Activated T-cell treated with anti-CD3 and anti-CD28 coated beads for 1 hour (primary cell): ENCODE data around the gene CER1.

ENCODE experiments used
- DNase-seq: peaks from one replicate; pipeline ENCODE4 v3.0.0-alpha.2; 2020; ENCODE audit warnings: low read depth

The CER1 gene

GRCh38 chr9:14722391-14723035, at the start of gene CER1:
Gene CER1, minus strand, starts transcription at chr9:14722733. Its CDS starts 61 bp downstream, at chr9:14722672.
- DNase-seq, result no peak

GRCh38 chr9:14770592-14770991, 48.1 kb upstream of the CER1 start:
- DNase-seq, result no peak

DNA sequence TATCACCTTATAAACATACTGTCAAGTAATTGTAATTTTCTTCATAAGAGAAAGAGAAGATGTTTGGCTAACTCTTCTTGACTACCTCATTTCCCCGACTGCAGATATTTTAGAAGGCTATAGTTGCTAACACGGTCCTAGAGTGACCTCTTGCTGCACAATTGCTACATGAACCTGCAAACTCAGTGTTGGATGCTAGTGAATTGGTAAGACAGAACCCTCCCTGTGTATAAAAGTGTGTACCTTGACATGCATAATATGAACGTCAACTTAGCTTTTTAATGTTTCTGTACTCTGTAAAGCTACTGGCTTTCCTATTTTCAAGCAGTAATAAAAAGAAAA, 46.7 kb upstream of the CER1 start:
- no peak for DNase-seq

- no peak for DNase-seq
These were observed 46.1 kb upstream of the CER1 start for GRCh38 chr9:14768405-14769229.

DNA sequence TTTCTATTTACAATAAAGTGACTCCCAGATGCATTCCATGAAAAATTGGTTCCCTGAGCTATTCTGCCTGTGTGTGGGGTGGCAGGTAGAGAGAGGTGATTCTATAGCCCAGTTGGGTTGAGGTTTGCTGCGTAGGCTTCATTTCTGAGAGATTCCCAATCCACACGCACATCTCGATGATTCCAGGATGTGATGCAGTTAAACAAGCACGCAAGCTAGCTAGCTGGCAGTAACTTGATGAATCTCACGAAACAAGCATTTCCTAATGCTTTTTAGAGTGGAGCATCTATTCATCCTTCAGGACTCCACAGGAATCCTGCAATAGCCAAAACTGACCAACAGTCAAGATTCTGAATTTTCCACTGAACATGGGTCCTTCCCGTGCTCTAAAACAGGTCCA, 43.8 kb upstream of the CER1 start:
- DNase-seq, result no peak

GRCh38 chr9:14761584-14761983, 39.1 kb upstream of the CER1 start:
- no peak for DNase-seq

DNA sequence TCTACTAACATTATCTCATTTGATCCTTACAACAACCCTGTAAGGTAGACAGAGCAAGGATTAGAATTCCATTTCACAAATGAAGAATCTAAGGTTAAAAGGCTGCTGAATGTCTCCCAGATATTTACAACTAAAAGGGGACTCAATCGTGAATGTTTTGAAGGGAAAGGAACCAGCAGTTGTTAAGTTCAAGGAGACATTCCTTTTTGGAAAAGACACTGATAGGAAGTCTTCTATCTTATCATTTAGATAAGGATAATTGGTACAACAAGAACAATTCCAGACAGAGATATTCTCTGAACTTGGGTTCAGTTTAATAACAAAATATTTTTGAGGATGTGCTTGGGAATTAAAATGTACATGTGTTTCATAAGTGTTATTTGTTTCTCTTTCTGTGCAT, 37.5 kb upstream of the CER1 start:
- no peak for DNase-seq

DNA sequence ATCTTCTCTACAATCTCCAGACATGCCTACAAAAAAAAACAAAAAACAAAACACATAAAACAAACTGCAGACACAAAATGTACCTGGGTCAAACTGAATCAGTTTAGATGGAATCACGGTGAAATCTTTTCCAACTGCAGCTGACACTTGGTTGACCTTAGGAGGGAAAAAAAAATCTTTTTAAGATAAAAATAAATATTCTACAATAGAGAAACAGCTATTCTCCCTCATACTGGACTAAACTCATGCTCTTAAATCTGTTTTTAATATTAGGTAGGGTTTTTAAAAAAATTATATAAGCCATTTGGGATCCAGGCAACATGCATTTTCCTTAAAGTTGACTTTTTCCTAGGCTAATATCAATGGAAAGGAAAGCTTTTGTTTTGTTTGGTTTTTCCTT, 33.8 kb upstream of the CER1 start:
- no peak for DNase-seq

GRCh38 chr9:14752871-14753270, 30.3 kb upstream of the CER1 start:
- DNase-seq, result no peak

DNA sequence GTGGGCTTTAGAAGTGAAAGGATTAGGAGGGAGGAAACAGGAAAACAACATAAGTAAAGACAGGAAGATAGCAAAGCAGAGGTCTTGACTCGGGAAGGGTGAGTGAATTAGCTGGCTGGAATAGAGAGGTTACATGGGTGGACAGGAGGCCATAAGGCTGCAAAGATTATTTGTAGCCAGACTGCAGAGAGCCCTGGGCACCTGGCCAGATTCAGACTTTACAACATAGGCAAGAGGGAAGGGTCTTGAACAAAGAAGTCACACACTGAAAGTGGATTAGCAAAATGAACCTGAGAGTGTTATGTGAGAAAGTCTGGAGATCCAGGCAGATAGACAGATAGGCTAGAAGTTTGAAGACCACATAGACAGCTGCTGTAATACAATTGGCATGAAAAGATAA, 29.7 kb upstream of the CER1 start:
- DNase-seq, result no peak

DNA sequence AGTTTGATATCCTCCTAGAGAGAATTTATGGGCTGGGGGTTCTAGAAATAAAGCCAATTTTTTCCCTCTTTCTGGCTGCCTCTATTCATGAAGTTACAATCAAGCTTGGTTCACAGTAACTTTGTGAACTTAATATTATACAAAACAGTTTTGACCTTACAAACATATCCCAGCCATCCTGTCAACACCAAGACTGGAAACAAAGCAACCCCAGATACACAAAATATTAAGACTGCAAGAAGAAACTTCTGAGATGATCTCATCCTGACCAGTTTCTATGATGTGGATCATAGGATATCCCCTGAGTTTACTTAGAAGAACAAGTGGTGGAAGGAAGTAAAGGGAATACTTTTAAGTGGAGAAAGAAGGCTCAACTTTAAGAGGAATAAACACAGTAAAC, 28.3 kb upstream of the CER1 start:
- DNase-seq, result no peak

DNA sequence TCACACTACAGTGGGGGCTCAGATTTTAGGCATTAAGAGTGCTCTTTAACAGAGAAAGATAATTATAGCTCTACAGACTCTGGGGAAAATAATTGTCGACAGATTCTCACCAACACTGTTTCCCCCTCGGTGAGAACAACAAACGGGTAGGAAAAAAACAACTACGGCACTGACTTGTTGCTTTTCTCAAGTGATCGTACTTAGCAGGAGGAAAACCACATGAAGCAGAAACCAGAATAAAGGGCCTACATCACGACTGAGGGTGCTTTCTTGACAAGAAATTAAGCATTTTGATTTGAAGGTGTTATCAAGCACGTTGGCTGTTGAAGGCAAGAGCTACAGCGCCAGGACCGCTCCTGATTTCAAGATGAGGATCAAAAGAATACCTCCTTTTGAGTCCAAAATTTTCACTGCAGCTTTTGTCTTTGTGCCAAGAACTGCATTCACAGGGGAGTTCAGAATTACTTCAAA, 27.2 kb upstream of the CER1 start:
- DNase-seq, result no peak

GRCh38 chr9:14748373-14748772, 25.8 kb upstream of the CER1 start:
- no peak for DNase-seq

DNA sequence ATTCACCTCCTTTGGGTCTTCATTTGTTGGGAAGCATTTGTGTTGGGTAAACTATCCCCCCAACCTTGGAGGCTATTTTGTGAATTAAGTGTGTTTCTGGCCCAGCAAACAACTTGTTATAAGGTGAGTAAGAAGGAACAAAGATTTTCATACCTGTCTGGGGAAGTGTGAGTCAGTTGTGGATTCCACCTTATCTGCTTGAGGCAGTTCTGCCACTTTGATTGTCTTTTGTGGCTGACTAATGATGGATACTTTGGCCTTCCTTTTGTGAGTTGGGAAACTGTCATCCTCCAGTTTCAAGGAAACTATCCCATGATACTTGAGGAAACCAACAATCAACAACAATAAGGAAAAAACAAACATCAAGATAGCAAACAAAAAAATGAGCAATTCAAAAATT, 24.6 kb upstream of the CER1 start:
- DNase-seq, result no peak

DNA sequence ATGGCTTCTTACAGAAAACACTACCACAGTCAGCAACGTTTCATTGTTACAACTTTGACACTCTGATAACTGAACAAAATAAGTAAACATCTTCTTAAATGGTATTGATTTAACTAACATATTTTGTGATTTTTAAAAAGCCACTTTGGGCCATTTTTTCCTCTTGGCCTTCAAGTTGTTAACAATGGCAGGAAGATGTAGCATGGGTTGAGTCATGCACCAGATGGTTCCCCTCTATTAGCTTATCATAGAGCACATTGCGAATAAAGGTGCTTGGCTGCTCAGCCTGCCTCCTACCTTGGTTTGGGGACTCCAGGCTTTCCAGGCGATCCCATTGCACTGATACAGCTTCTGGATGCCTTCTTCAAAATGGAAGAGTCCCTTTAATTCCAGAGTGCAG, 24.1 kb upstream of the CER1 start:
- DNase-seq, result no peak

- no peak for DNase-seq
These were observed 22.2 kb upstream of the CER1 start for GRCh38 chr9:14744768-14745167.

DNA sequence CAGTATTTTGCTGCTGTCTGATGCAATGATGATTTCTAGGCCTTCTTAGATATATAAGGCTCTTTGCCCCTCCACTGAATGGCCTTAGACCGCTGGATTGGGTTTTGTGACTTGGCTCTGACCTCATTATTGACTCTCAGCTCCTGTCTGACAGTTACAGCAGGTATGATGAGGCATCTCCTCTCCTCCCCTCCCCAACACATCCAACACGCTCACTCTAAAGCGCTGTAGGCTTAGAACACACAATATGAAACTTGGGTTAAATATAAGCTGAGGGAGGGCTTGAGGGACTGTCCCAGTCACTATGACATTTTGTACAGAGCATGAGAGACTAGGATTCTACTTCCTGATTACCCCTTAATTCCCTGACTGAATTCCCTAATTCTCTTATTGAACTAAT, 18.8 kb upstream of the CER1 start:
- DNase-seq, result no peak

GRCh38 chr9:14733133-14733532, 10.6 kb upstream of the CER1 start:
- no peak for DNase-seq

DNA sequence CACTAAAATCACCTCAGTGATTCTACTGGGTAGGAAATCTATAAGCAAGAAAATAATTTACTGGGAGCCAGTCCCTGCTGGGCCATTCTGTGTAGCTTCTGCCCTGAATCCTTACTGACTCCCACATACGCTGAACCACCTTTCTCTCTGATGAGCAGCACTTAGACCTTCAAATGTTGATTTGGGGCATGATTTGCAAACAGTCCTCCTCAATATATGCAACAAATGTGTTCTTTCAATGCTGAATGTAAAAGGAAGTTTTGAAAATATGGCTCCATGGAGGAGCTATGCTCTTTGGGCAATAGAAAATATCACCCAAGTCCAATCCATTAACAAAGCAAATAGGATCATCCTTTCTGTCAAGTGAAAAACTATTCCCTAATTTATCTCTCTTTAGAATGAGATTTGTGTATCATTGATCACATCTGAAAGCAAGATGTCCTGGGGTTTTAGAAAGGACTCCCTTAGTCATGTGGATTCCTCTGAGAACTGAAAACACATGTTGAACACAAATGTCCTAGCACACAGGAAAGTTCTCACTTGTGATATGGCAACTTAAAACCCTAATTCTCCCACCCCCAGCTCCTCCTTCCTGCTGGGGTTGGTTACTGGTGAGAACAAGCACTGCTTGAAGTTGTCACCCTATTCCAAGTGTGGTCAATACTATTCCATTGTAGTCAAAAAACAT, 8.9 kb upstream of the CER1 start:
- no peak for DNase-seq

DNA sequence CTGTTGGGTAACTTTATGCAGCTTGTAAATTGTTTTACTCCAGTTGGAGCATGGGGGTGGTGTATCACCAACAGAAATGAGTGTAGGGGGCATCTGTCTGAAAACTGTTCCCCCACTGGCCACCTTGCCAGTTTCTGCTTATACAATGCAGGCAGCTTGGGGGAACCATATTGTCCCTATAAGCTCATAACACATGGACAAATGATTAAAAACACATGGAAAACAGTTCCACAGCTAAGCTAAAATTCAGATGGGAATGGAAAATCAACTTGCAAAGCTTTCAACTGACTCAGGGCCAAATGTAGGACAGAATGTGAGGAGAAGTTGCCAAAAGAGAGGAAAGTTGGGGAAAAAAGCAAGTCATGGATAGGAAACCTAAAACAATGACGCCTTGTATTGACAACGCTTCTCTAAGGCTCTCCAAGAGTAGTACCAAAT, 7.9 kb upstream of the CER1 start:
- DNase-seq, result no peak

DNA sequence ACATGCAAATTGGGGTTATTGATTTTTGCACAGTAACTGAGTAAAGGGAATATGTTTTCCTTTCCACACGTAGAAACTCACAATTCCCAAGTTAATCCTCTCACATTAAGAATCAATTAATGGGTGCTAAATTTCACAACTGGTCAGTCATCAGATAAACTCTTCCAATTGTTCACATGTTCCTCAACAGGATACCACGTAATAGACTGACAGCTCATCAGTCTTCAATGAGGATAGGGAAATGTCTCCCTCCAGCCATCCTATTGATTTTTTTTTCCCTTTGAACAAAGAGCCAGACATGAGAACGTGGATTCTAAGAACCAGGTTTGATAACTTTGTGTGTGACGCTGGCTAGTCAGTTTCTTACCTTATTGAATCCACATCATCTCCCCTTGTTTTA, 768 bp upstream of the CER1 start:
- no peak for DNase-seq

- DNase-seq, result no peak
These were observed 3.2 kb downstream of the CER1 start for GRCh38 chr9:14719231-14719923.

GRCh38 chr9:14715102-14715501, 7.4 kb downstream of the CER1 start:
- no peak for DNase-seq
